H1 (cell line): ENCODE results near the gene CCSER2. TPM values are rescaled to one million over a fixed set of nuclear protein-coding genes. Genes with fewer than 3 reads are reported as not detected.

Experiments
- BACH1 ChIP-seq: IDR thresholded peaks from 2 replicates; pipeline ENCODE4 v1.6.1; 2012; ENCODE audit warnings: low read length, improper control_type of control experiment
- CHD7 ChIP-seq: fragments of 300-600 bp; sonication (generic); IDR thresholded peaks from 2 replicates; pipeline ENCODE4 v1.7.1; 2012; ENCODE audit warnings: low read length, moderate library complexity, mild to moderate bottlenecking, inconsistent platforms; ENCODE audit not compliant: insufficient replicate concordance
- EGR1 ChIP-seq: IDR thresholded peaks from 2 replicates; pipeline ENCODE4 v1.6.1; 2011; ENCODE audit warnings: low read depth, low read length, borderline replicate concordance
- EP300 ChIP-seq, 2 experiments: IDR thresholded peaks; 1 replicate in 1 of 2; 2 replicates in 1 of 2; pipeline ENCODE4 v1.6.1; 2011 to 2012; ENCODE audit warnings: low read depth in 2 of 2, low read length in 2 of 2, mild to moderate bottlenecking in 2 of 2, borderline replicate concordance in 1 of 2, inconsistent platforms in 1 of 2, moderate library complexity in 1 of 2
- EZH2 ChIP-seq: fragments of 200-600 bp; sonication (generic); IDR thresholded peaks from 2 replicates; pipeline ENCODE4 v1.7.1; 2012; ENCODE audit warnings: low read depth, mild to moderate bottlenecking, moderate library complexity, low read length, inconsistent platforms; ENCODE audit not compliant: severe bottlenecking
- SIX5 ChIP-seq: IDR thresholded peaks from 2 replicates; pipeline ENCODE4 v1.6.1; 2011; ENCODE audit warnings: mild to moderate bottlenecking, low read depth, low read length
- YY1 ChIP-seq: IDR thresholded peaks from 2 replicates; pipeline ENCODE4 v1.6.1; 2011; ENCODE audit warnings: low read depth, mild to moderate bottlenecking, low read length
- ZNF274 ChIP-seq: IDR thresholded peaks from 2 replicates; pipeline ENCODE4 v1.7.0; 2012; ENCODE audit warnings: low read length, borderline replicate concordance; ENCODE audit errors: extremely low read depth
- polyA plus RNA-seq, 7 experiments: library from polyadenylated mRNA; depleted of rRNA in 3 of 7; stranded (reverse) in 5 of 7; unstranded in 2 of 7; fragments of >200 nt in 5 of 7; fragments of 200-250 nt in 2 of 7; gene quantifications; 1 replicate in 5 of 7; 2 replicates in 1 of 7; 4 replicates in 1 of 7; pipeline versions ENCODE4 v1.2.1 to v1.2.3, GENCODE V29; 2011 to 2013; ENCODE audit warnings: missing spikeins in 2 of 7, mixed read lengths in 2 of 7
- total RNA-seq: library from RNA; stranded (reverse); fragmentation: NEBNext Ultra II Directional; extraction: Animal tissue kit (Norgen Biotek cat#: 25700); gene quantifications from 2 replicates; pipeline ENCODE4 v1.2.1, GENCODE V29; 2021

The CCSER2 gene
- total and polyA plus RNA-seq, 2 of the 8 experiments (the other 6 are each of a cell fraction or from before 2014, with no cell fraction given) = 6.9 to 30.5 TPM

GRCh38 chr10:84348860-84349259 is 20.5 kb downstream of the CCSER2 start (continued):
- no peak for TF ChIP-seq CHD7
- no peak for TF ChIP-seq BACH1
- TF ChIP-seq EZH2 = no peak
- no peak for TF ChIP-seq EP300 (IDR thresholded peaks at IDR 0.05; ENCODE audit: borderline replicate concordance in 1 of 2, low read depth in 2 of 2, low read length in 2 of 2)
- no peak for TF ChIP-seq YY1
- no peak for TF ChIP-seq ZNF274
- no peak for TF ChIP-seq SIX5
- TF ChIP-seq EGR1 = no peak
